ENCODE results near the gene PPM1K. TPM values are rescaled to one million over a fixed set of nuclear protein-coding genes. Genes with fewer than 3 reads are reported as not detected.

Gene PPM1K
- total and polyA plus RNA-seq, 9 of the 15 experiments (the other 6 are each of a cell fraction or from before 2014, with no cell fraction given) = 8.2 to 18.0 (median 10.5) TPM

DNA sequence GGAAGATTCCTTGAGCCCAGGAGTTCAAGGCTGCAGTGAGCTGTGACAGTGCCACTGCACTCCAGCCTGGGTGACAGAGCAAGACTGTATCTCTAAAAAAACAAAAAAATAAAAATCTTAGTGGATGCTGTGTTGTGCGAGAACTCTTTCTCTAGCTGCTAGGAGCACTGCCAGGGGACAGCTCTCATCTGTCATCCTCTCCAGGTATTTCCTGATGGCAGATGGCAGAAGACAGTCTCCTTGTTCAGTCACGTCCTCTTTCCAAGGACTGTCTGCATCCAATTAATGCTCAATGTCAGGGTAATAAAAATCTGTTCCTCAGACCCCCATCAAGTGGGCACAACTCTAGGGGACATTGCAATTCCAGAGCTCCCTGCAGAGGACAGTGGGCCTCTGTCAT lies 29.2 kb downstream of the PPM1K start:
- CTCF ChIA-PET (ENCODE audit: low intra/inter-chr PET ratio) = no interaction called here
- Histone ChIP-seq H3K9me1 (ENCODE audit: control insufficient read depth, insufficient read depth, low read length) (no peaks in the 10 kb centered on the region), H3K79me2 (ENCODE audit: control insufficient read depth, insufficient read depth, low read length) (no peaks in the 10 kb centered on the region), H3K4me2 (ENCODE audit: insufficient read depth, low read length) (no peak overlapping the region), H4K20me1 (replicated peaks; ENCODE audit: control insufficient read depth, insufficient read depth, low read length) (no peaks in the 10 kb centered on the region), H3K27me3 (ENCODE audit: control insufficient read depth in 2 of 2, insufficient read depth in 2 of 2, low read length in 2 of 2) (no peaks in the 10 kb centered on the region), H3K4me1 (replicated peaks in 1 of 2; ENCODE audit: control insufficient read depth in 2 of 2, insufficient read depth in 2 of 2, low read length in 2 of 2) (no peaks in the 10 kb centered on the region), H2AFZ (ENCODE audit: low read depth, low read length) (no peak overlapping the region), H3K4me3 (no peak overlapping the region), H3K36me3 (ENCODE audit: control insufficient read depth, insufficient read depth, low read length) (no peaks in the 10 kb centered on the region), H3K9ac (ENCODE audit: insufficient read depth in 1 of 2, low read depth in 2 of 2, low read length in 2 of 2) (no peak overlapping the region), H3K27ac (ENCODE audit: extremely low read depth, low read depth, low read length) (no peak overlapping the region), H3K9me3 (replicated peaks; ENCODE audit: control insufficient read depth, insufficient read depth, low read depth, low read length) (no peaks in the 10 kb centered on the region)
- BruUV-seq (replicated peaks) = no TSS peak
- ATAC-seq (no peak), DNase-seq (ENCODE audit: extremely low read depth in 1 of 4, low spot score in 3 of 4) (no peak), FAIRE-seq (no peak)
- in situ Hi-C loops (cut with MboI) = no loop called here
- TF ChIP-seq ZNF717 (CRISPR knock-in tag; IDR thresholded peaks at IDR 0.05) = no peak
- TF ChIP-seq RAD21 (CRISPR knock-in tag; conservative IDR thresholded peaks at IDR 0.05 in 1 of 2, IDR thresholded peaks at IDR 0.05 in 1 of 2) = no peak
- TF ChIP-seq ZNF707 (CRISPR knock-in tag; conservative IDR thresholded peaks at IDR 0.05) = no peak
- no peak for TF ChIP-seq ZNF347 (CRISPR knock-in tag; IDR thresholded peaks at IDR 0.05; ENCODE audit: low read depth)
- no peak for TF ChIP-seq ZNF584 (CRISPR knock-in tag; IDR thresholded peaks at IDR 0.05; ENCODE audit: low read depth)
- TF ChIP-seq, protein P1, sequence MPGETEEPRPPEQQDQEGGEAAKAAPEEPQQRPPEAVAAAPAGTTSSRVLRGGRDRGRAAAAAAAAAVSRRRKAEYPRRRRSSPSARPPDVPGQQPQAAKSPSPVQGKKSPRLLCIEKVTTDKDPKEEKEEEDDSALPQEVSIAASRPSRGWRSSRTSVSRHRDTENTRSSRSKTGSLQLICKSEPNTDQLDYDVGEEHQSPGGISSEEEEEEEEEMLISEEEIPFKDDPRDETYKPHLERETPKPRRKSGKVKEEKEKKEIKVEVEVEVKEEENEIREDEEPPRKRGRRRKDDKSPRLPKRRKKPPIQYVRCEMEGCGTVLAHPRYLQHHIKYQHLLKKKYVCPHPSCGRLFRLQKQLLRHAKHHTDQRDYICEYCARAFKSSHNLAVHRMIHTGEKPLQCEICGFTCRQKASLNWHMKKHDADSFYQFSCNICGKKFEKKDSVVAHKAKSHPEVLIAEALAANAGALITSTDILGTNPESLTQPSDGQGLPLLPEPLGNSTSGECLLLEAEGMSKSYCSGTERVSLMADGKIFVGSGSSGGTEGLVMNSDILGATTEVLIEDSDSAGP (CRISPR knock-in tag; IDR thresholded peaks at IDR 0.05) = no peak
- no peak for TF ChIP-seq NBN (IDR thresholded peaks at IDR 0.05; ENCODE audit: low read depth)
- no peak for TF ChIP-seq MXI1 (IDR thresholded peaks at IDR 0.05; ENCODE audit: low read depth, low read length)
- POLR2A ChIA-PET = interaction anchor here (0.7 kb wide), 1 partner anchor 24 kb away, joined by 3 read pairs; no protein-coding TSS in a partner anchor
- WGBS (ENCODE audit: insufficient coverage, low coverage, missing lambda C conversion rate) = 0% methylated on average over 2 of the region's 2 CpGs
- intact Hi-C loops (cut with micrococcal nuclease) = no loop called here
